ENCODE measurements around the gene C7orf57. TPM values are rescaled to one million over a fixed set of nuclear protein-coding genes. Genes with fewer than 3 reads are reported as not detected.

C7orf57 gene
- total RNA-seq, 8 experiments from 2014 or later = 0.22 to 9.1 (median 0.42) TPM; not detected in 4

DNA sequence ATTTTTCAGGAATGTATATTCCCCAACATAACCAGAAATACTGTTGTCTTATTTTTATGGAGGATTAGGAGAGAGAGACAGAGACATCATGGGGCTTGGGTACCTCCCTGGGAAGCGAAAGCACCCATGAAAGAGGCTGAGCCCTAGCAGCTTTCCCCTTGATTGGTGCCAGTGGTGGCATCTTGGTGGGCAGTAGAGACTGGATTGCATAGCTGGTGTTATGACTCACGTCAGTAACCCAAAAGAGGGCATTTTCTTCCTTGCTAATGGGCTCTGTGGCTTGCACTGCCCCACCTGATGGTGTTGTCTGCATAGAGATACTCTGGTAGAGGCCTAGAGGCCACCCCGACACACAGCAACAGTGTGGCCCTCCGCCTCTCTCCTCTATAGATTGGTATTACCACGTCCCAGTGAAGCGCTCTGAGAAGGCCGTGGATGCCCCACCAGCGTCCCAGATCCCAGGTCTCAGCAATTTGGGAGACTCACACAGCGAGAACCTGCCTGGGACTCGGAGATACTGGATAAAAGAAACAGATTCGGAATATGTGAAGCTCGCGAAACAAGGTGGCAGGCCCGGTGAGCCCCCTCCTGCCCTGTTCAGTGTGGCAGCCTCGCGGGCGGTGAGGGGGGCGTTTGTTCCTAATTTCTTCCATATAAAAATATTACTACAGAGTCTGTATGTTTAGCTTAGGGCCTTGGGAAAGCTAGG is 5.8 kb downstream of the C7orf57 start:
- ATAC-seq (replicated peaks in 6 of 8) = no peak
- no peak overlapping the region for H3K27ac ChIP-seq
- H3K4me3 ChIP-seq = no peak overlapping the region
- in situ Hi-C loops (cut with MboI; ENCODE audit: low pct_unique_long_range_greater_than_20kb in 2 of 9, low sequenced_read_pairs in 9 of 9, unreplicated experiment in 9 of 9) = no loop called here
- WGBS, 10 experiments = 66 to 91% (median 81%) methylated on average over 1 to 14 of the region's 18 CpGs; no CpG with 5 or more reads in 2 of the 10 experiments
- no peaks in the 10 kb centered on the region for H3K4me1 ChIP-seq (replicated peaks in 1 of 2)

DNA sequence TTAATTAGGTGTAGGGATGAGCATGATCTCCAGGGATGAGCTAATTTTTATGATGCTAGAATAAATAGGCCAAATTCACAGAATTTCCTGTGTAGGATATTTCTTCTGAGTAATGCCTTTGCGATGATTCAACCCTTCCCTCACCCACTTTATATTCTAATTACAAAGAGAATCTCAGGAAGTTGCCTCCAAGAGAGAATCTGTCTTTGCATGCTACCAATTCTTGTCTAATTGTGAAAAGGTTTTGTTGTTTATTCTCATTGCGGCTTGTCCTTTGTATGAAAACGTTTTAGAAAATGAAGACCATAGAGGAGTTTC is 6.3 kb downstream of the C7orf57 start:
- H3K27ac ChIP-seq = no peak overlapping the region
- 0 to 100% (median 50%) methylated on average over 1 to 3 of the region's 3 CpGs; no CpG with 5 or more reads in 1 of the 10 experiments for WGBS, 10 experiments
- in situ Hi-C loops (cut with MboI; ENCODE audit: low pct_unique_long_range_greater_than_20kb in 2 of 9, low sequenced_read_pairs in 9 of 9, unreplicated experiment in 9 of 9) = no loop called here
- no peak overlapping the region for H3K4me3 ChIP-seq
- peak in 3 of 8 experiments; percentile 45 to 74 (median 71) for ATAC-seq (replicated peaks in 6 of 8)
- no peaks in the 10 kb centered on the region for H3K4me1 ChIP-seq (replicated peaks in 1 of 2)

DNA sequence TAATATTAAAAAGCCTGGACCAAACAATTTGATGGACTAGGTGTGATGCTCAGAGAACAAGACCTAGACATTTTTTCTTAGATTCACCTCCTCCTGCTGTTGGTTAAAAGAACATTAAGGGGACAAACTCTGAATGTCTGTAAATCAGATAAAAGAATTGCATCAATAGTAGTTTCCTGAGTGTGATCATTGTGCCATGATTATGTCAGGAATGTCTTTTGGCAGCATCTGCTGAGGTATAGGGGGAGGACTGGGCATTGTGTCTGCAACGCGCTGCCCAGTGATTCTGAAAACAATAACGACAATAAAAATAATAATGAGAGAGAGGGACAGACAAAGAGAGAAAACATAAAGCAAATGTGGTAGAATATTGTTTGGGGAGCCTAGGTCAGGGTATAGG is 6.9 kb downstream of the C7orf57 start:
- ATAC-seq (replicated peaks in 6 of 8) = no peak

GRCh38 chr7:48042636-48043035 is 7.3 kb downstream of the C7orf57 start:
- no peaks in the 10 kb centered on the region for H3K4me1 ChIP-seq (replicated peaks in 1 of 2)
- in situ Hi-C loops (cut with MboI; ENCODE audit: low pct_unique_long_range_greater_than_20kb in 2 of 9, low sequenced_read_pairs in 9 of 9, unreplicated experiment in 9 of 9) = no loop called here
- no peak for ATAC-seq (replicated peaks in 6 of 8)
- H3K4me3 ChIP-seq = no peak overlapping the region
- no peak overlapping the region for H3K27ac ChIP-seq
- 40 to 100% (median 73%) methylated on average over 1 to 3 of the region's 3 CpGs; no CpG with 5 or more reads in 2 of the 10 experiments for WGBS, 10 experiments

More for the DNA sequence above, 6.9 kb downstream of the C7orf57 start:
- Histone ChIP-seq H3K4me3 (no peak overlapping the region), H3K4me1 (replicated peaks in 1 of 2) (no peaks in the 10 kb centered on the region), H3K27ac (no peak overlapping the region)
- in situ Hi-C loops (cut with MboI; ENCODE audit: low pct_unique_long_range_greater_than_20kb in 2 of 9, low sequenced_read_pairs in 9 of 9, unreplicated experiment in 9 of 9) = no loop called here
- 56 to 94% (median 69%) methylated on average over 3 of the region's 3 CpGs; no CpG with 5 or more reads in 1 of the 10 experiments for WGBS, 10 experiments

- Histone ChIP-seq H3K4me1 (replicated peaks in 1 of 2) (no peaks in the 10 kb centered on the region), H3K27ac (no peak overlapping the region), H3K4me3 (no peak overlapping the region)
- WGBS, 10 experiments = 33 to 87% (median 78%) methylated on average over 1 to 6 of the region's 9 CpGs; no CpG with 5 or more reads in 3 of the 10 experiments
- no peak for ATAC-seq (replicated peaks in 6 of 8)
- in situ Hi-C loops (cut with MboI; ENCODE audit: low pct_unique_long_range_greater_than_20kb in 2 of 9, low sequenced_read_pairs in 9 of 9, unreplicated experiment in 9 of 9) = no loop called here
These were observed 9.9 kb downstream of the C7orf57 start for GRCh38 chr7:48045195-48045765.

DNA sequence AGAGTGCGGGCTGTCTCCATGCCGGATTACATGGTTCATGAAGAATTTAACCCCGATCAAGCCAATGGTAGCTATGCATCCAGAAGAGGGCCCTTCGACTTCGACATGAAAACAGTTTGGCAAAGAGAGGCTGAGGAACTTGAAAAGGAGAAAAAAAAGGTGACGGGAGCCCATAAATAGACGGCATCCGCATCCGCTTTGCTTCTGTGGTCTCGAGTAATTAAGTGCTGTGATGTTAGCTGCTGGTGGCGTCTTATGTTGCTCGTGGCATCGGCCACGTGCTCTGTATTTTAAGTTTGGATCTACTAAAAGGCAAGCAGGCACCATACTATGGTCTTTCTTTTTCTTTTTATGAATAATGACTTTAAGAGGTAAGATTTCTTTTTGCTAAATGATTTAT is 11.1 kb downstream of the C7orf57 start:
- no peak for ATAC-seq (replicated peaks in 6 of 8)
- 9 to 91% (median 68%) methylated on average over 2 to 13 of the region's 14 CpGs for WGBS, 10 experiments
- in situ Hi-C loops (cut with MboI; ENCODE audit: low pct_unique_long_range_greater_than_20kb in 2 of 9, low sequenced_read_pairs in 9 of 9, unreplicated experiment in 9 of 9) = no loop called here

GRCh38 chr7:48048113-48048512 is 12.8 kb downstream of the C7orf57 start:
- in situ Hi-C loops (cut with MboI; ENCODE audit: low pct_unique_long_range_greater_than_20kb in 2 of 9, low sequenced_read_pairs in 9 of 9, unreplicated experiment in 9 of 9) = no loop called here
- no peak overlapping the region for H3K27ac ChIP-seq
- no peaks in the 10 kb centered on the region for H3K4me1 ChIP-seq (replicated peaks in 1 of 2)
- ATAC-seq (replicated peaks in 6 of 8) = no peak
- H3K4me3 ChIP-seq = no peak overlapping the region
- WGBS, 10 experiments = 30 to 100% (median 92%) methylated on average over 2 to 8 of the region's 8 CpGs; no CpG with 5 or more reads in 1 of the 10 experiments

More for the DNA sequence above, 11.1 kb downstream of the C7orf57 start:
- no peak overlapping the region for H3K4me3 ChIP-seq
- no peak overlapping the region for H3K27ac ChIP-seq
- H3K4me1 ChIP-seq (replicated peaks in 1 of 2) = no peaks in the 10 kb centered on the region

GRCh38 chr7:48049850-48050249 is 14.5 kb downstream of the C7orf57 start:
- Histone ChIP-seq H3K4me1 (replicated peaks in 1 of 2) (no peaks in the 10 kb centered on the region), H3K4me3 (no peak overlapping the region), H3K27ac (no peak overlapping the region)
- WGBS, 10 experiments = 79 to 100% (median 83%) methylated on average over 1 to 6 of the region's 8 CpGs; no CpG with 5 or more reads in 3 of the 10 experiments
- in situ Hi-C loops (cut with MboI; ENCODE audit: low pct_unique_long_range_greater_than_20kb in 2 of 9, low sequenced_read_pairs in 9 of 9, unreplicated experiment in 9 of 9) = no loop called here
- ATAC-seq (replicated peaks in 6 of 8) = no peak

DNA sequence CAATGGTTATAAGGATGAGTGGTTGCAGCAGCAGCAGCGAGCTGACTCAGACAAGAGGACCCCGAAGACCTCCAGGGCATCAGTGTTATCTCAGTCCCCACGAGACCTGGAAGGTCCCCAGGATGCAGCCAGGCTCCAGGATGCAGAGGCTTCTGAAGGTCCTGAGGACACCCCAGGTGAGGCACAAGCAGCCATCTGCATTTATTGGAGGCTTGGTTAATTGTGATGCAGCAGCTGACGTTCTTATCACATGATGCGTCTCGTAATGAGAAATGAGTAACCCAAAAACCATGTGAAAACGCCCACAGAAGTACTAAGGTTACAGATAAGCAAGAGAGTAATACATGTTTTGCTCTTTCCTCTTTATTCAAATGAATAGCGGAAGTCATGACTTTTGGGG is 17.4 kb downstream of the C7orf57 start:
- in situ Hi-C loops (cut with MboI; ENCODE audit: low pct_unique_long_range_greater_than_20kb in 2 of 9, low sequenced_read_pairs in 9 of 9, unreplicated experiment in 9 of 9) = no loop called here
- ATAC-seq (replicated peaks in 6 of 8) = peak in 2 of 8 experiments; percentile 36 to 40
- WGBS, 10 experiments = 27 to 82% (median 74%) methylated on average over 3 to 8 of the region's 8 CpGs
- Histone ChIP-seq H3K4me1 (replicated peaks in 1 of 2) (no peaks in the 10 kb centered on the region), H3K27ac (no peak overlapping the region), H3K4me3 (no peak overlapping the region)

DNA sequence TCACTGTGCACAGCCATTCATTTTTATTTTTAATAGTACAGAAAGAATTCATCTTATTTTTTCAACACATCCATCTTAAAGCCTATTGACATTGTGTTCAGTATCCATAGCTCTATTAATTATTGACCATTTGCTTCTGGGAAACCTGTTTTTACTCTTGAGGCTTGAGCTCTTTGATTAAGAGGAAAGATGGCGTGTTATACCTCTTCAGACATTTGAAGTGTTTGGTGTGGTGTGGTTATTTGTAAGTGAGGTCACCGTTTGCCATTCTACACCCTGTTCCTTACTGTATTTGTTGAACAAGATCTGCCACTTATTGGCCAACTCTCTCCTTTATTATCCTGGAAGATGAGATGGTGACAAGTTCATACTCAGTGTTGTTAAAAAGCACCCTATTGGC is 18.4 kb downstream of the C7orf57 start:
- in situ Hi-C loops (cut with MboI; ENCODE audit: low pct_unique_long_range_greater_than_20kb in 2 of 9, low sequenced_read_pairs in 9 of 9, unreplicated experiment in 9 of 9) = no loop called here
- no peak overlapping the region for H3K4me3 ChIP-seq

GRCh38 chr7:48058990-48059389 is 23.6 kb downstream of the C7orf57 start:
- Histone ChIP-seq H3K4me1 (replicated peaks in 1 of 2) (no peaks in the 10 kb centered on the region), H3K27ac (no peak overlapping the region), H3K4me3 (no peak overlapping the region)
- no peak for ATAC-seq (replicated peaks in 6 of 8)
- in situ Hi-C loops (cut with MboI; ENCODE audit: low pct_unique_long_range_greater_than_20kb in 2 of 9, low sequenced_read_pairs in 9 of 9, unreplicated experiment in 9 of 9) = no loop called here
- 40 to 100% (median 81%) methylated on average over 1 to 2 of the region's 2 CpGs; no CpG with 5 or more reads in 7 of the 10 experiments for WGBS, 10 experiments

More for the DNA sequence above, 18.4 kb downstream of the C7orf57 start:
- no peak overlapping the region for H3K27ac ChIP-seq
- whole genome bisulfite sequencing, 10 experiments = 37 to 100% (median 63%) methylated on average over 1 to 2 of the region's 2 CpGs; no CpG with 5 or more reads in 3 of the 10 experiments
- ATAC-seq (replicated peaks in 6 of 8) = no peak
- no peaks in the 10 kb centered on the region for H3K4me1 ChIP-seq (replicated peaks in 1 of 2)

DNA sequence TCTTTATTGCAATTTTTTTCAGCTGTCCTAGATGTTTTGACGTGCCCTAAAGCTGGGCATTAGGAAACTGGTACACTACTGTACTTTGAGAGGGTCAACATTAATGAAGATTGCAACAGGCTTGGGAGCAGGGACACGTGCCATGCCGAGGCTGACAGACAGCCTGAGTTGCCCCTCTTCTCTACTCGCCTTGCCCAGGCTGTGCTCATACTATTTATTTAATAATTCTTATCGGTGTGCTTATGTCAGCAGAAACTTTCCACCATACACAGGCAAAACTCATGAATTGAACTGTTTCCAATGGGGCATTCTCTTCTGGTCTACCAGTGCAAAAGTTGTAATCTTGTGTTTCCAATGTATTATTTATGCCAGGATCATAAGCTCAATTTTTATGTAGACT is 24.4 kb downstream of the C7orf57 start:
- H3K27ac ChIP-seq = no peak overlapping the region
- WGBS, 10 experiments = 7 to 90% (median 62%) methylated on average over 2 to 5 of the region's 5 CpGs; no CpG with 5 or more reads in 2 of the 10 experiments
- in situ Hi-C loops (cut with MboI; ENCODE audit: low pct_unique_long_range_greater_than_20kb in 2 of 9, low sequenced_read_pairs in 9 of 9, unreplicated experiment in 9 of 9) = no loop called here
- H3K4me1 ChIP-seq (replicated peaks in 1 of 2) = no peaks in the 10 kb centered on the region
- no peak overlapping the region for H3K4me3 ChIP-seq
- no peak for ATAC-seq (replicated peaks in 6 of 8)

DNA sequence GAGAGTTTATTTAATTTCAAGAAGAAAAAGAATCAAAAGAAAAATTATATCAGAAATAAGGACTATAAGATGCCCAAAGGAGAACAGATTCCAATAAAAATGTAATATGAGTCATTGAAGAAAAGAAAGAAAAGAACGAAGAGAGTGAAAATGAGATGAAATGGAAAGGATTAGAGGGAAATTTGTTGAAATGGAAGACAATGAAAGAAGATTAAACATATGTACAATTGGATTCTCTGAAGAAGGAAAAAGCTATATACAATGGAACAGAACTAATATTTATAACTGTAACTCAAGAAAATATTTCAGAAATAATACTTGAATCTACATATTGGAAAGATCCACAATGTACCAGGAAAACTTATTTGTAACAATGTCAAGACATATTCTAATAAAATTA is 28.6 kb downstream of the C7orf57 start:
- no peak for ATAC-seq (replicated peaks in 6 of 8)
- WGBS, 10 experiments = 1 to 100% (median 57%) methylated on average over 1 of the region's 1 CpG; no CpG with 5 or more reads in 1 of the 10 experiments
- in situ Hi-C loops (cut with MboI; ENCODE audit: low pct_unique_long_range_greater_than_20kb in 2 of 9, low sequenced_read_pairs in 9 of 9, unreplicated experiment in 9 of 9) = no loop called here
- no peak overlapping the region for H3K4me3 ChIP-seq
- no peak overlapping the region for H3K27ac ChIP-seq
- H3K4me1 ChIP-seq (replicated peaks in 1 of 2) = no peaks in the 10 kb centered on the region
